SU-DHL-6 (cell line): Measurements from ENCODE around the gene SH3BGRL2.

ENCODE experiments used
- H2AFZ ChIP-seq: fragments of 200-600 bp; sonication (generic); 2 replicates; pipeline ENCODE4 v1.6.1; 2014; ENCODE audit warnings: low read depth, mild to moderate bottlenecking, moderate library complexity, mixed read lengths, antibody characterized with exemption, low read length; ENCODE audit not compliant: severe bottlenecking
- H3F3A ChIP-seq: fragments of 200-600 bp; shearing (Covaris generic); 2 replicates; pipeline ENCODE4 v1.6.0; 2016; ENCODE audit warnings: antibody characterized with exemption, mild to moderate bottlenecking; ENCODE audit not compliant: insufficient read depth
- H3K27ac ChIP-seq: fragments of 200-600 bp; sonication (generic); 2 replicates; pipeline ENCODE4 v1.5.1; 2016; ENCODE audit warnings: low read depth, mild to moderate bottlenecking, low read length, moderate library complexity, mixed read lengths
- H3K27me3 ChIP-seq: fragments of 200-600 bp; sonication (generic), shearing (Covaris generic); 2 replicates; pipeline ENCODE4 v1.6.0; 2014; ENCODE audit warnings: mild to moderate bottlenecking, low read length
- H3K36me3 ChIP-seq: fragments of 200-600 bp; sonication (generic); 2 replicates; pipeline ENCODE4 v1.6.1; 2014; ENCODE audit warnings: mild to moderate bottlenecking, low read length, mixed read lengths
- H3K4me2 ChIP-seq: fragments of 300-600, 200-600 bp; shearing (Covaris generic), sonication (generic); 2 replicates; pipeline ENCODE4 v1.6.0; 2014; ENCODE audit warnings: low read length, low read depth, mild to moderate bottlenecking; ENCODE audit not compliant: poor library complexity, severe bottlenecking
- H3K4me3 ChIP-seq: fragments of 200-600 bp; sonication (generic); 2 replicates; pipeline ENCODE4 v1.5.1; 2014; ENCODE audit warnings: antibody characterized with exemption, low read length, mild to moderate bottlenecking, mixed read lengths; ENCODE audit not compliant: insufficient read depth, poor library complexity, severe bottlenecking
- H3K79me2 ChIP-seq: fragments of 200-600 bp; sonication (generic); 2 replicates; pipeline ENCODE4 v1.6.1; 2014; ENCODE audit warnings: mild to moderate bottlenecking, low read length, moderate library complexity; ENCODE audit not compliant: insufficient read depth
- H3K9ac ChIP-seq: fragments of 200-600 bp; sonication (generic); 2 replicates; pipeline ENCODE4 v1.7.0; 2014; ENCODE audit warnings: mild to moderate bottlenecking, low read length
- H3K9me2 ChIP-seq: fragments of 200-600 bp; sonication (generic); replicated peaks from 2 replicates; pipeline ENCODE4 v1.6.1; 2014; ENCODE audit warnings: low read length; ENCODE audit not compliant: insufficient read depth
- H3K9me3 ChIP-seq: fragments of 200-600 bp; sonication (generic); 2 replicates; pipeline ENCODE4 v1.6.1; 2014; ENCODE audit warnings: low read length, mixed read lengths; ENCODE audit not compliant: insufficient read depth
- H4K20me1 ChIP-seq: fragments of 200-600 bp; sonication (generic); 2 replicates; pipeline ENCODE4 v1.6.1; 2014; ENCODE audit warnings: low read depth, mild to moderate bottlenecking, antibody characterized with exemption, low read length, moderate library complexity, mixed read lengths
- EZH2phosphoT487 ChIP-seq: fragments of 200-600 bp; sonication (generic), shearing (Covaris generic); conservative IDR thresholded peaks from 2 replicates; pipeline ENCODE4 v1.6.1; 2018; ENCODE audit warnings: mild to moderate bottlenecking, antibody characterized with exemption, low read length, moderate library complexity, mixed read lengths
- TF ChIP-seq, protein P1 (sequence below): fragments of 200-600 bp; sonication (generic); IDR thresholded peaks from one replicate; pipeline ENCODE4 v1.5.1; 2017; ENCODE audit warnings: antibody characterized with exemption, mild to moderate bottlenecking, low read length, moderate library complexity; ENCODE audit not compliant: insufficient read depth, poor library complexity, severe bottlenecking

Gene SH3BGRL2

DNA sequence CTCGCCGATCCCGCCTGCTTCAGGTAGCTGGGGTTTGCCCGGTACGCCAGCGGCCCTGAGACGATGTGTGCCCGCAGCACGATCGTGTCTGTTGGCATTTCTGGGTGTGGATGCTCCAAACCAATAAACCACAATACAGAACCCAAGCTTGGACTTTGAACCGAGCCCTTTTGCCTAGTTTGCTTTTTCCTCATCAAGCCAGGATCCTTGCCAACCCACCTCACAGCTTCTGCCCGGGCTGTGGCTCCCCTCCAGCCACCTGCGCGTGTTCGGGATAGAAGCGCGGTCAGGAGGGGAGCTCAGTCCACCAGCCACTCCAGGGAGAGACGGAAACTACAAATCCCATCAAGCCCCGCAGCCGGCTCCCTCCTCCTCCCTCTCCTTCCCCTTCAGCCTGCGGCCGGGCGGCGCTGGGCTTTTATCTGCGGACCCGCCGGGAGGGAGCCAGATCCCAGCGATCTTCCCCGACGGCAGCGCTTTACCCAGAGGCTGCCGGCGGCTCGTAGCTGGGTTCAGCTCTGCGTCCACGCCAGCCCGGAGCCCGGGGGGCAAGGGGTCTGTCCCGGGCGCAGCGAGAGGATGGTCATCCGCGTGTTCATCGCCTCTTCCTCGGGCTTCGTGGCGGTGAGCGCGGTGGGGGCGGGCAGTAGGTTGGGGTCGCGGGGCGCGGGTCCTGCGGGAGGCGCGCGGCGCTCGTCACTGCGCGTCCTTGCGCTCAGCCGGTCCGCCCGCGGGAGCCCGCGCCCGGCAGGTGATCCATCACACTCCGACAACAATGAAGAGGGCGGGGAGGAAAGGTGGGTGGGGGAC lies at the start of gene SH3BGRL2:
Gene SH3BGRL2 (plus strand): TSS at position 447 of the 810 bp plus-strand sequence. CDS start 133 bp downstream, at position 580.
- no peak within 1 kb of the TSS for H3K27ac ChIP-seq
- H3K9me3 ChIP-seq = no peaks in the 10 kb centered on the region
- no peak within 1 kb of the TSS for H3K4me2 ChIP-seq
- no peaks in the 10 kb centered on the region for H3F3A ChIP-seq
- no peaks in the 10 kb centered on the region for H3K9me2 ChIP-seq
- no peak within 1 kb of the TSS for H3K9ac ChIP-seq
- no peaks in the 10 kb centered on the region for H4K20me1 ChIP-seq
- TF ChIP-seq EZH2phosphoT487 = no peak
- TF ChIP-seq, protein P1, sequence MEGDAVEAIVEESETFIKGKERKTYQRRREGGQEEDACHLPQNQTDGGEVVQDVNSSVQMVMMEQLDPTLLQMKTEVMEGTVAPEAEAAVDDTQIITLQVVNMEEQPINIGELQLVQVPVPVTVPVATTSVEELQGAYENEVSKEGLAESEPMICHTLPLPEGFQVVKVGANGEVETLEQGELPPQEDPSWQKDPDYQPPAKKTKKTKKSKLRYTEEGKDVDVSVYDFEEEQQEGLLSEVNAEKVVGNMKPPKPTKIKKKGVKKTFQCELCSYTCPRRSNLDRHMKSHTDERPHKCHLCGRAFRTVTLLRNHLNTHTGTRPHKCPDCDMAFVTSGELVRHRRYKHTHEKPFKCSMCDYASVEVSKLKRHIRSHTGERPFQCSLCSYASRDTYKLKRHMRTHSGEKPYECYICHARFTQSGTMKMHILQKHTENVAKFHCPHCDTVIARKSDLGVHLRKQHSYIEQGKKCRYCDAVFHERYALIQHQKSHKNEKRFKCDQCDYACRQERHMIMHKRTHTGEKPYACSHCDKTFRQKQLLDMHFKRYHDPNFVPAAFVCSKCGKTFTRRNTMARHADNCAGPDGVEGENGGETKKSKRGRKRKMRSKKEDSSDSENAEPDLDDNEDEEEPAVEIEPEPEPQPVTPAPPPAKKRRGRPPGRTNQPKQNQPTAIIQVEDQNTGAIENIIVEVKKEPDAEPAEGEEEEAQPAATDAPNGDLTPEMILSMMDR = no peak
- H3K27me3 ChIP-seq = no peaks in the 10 kb centered on the region
- no peak within 1 kb of the TSS for H3K4me3 ChIP-seq
- no peak within 1 kb of the TSS for H2AFZ ChIP-seq
- H3K79me2 ChIP-seq = no peaks in the 10 kb centered on the region
- H3K36me3 ChIP-seq = no peaks in the 10 kb centered on the region

DNA sequence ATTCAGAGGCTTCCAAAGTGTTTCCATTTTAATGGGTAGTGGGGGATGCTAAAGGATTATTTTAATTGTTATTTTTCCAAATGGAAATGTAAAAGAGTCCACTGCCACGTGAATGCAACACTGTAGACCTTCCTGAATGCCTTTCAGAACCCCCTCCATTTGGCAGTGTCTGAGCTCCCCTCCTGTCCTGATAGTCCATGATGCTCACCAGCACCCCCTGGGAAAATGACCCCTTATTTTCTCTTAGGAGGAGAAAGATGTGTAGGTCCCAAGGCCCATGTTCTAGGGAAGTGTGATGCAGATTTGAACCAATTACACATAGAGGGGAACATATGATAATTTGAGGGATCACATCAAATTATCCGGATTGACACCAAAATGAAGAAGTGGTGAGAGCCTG lies 46.8 kb upstream of the SH3BGRL2 start:
- H3K27ac ChIP-seq = no peak overlapping the region
- H3K9me3 ChIP-seq = no peaks in the 10 kb centered on the region
- H3K4me2 ChIP-seq = no peak overlapping the region
- no peak overlapping the region for H3K9ac ChIP-seq
- TF ChIP-seq, protein P1 = no peak
- TF ChIP-seq EZH2phosphoT487 = no peak
- no peaks in the 10 kb centered on the region for H4K20me1 ChIP-seq
- no peaks in the 10 kb centered on the region for H3K9me2 ChIP-seq
- no peaks in the 10 kb centered on the region for H3K36me3 ChIP-seq
- H3K27me3 ChIP-seq = no peaks in the 10 kb centered on the region
- H3F3A ChIP-seq = no peaks in the 10 kb centered on the region
- no peak overlapping the region for H3K4me3 ChIP-seq
- no peaks in the 10 kb centered on the region for H3K79me2 ChIP-seq
- H2AFZ ChIP-seq = no peak overlapping the region

DNA sequence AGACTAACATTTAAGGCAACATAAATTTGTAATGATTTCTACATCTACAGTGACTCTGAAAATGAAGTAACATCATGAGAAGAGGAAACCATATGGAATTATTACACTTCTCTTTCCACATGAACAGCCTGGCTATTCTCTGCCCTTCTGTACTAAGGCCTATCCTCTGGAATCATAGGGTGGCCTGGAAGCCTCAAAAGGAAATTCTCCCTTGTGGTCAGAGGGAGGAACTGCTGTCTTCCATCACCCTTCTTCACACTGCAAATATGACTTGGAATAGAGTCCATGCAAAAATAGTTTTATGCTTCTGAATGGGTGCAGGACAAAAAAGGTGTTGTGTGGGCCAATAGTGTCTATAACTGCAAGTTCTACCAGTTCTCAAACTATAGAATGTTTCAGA lies 44.6 kb upstream of the SH3BGRL2 start:
- Histone ChIP-seq H2AFZ (no peak overlapping the region), H3K27me3 (no peaks in the 10 kb centered on the region)

More for the DNA sequence above, 44.6 kb upstream of the SH3BGRL2 start:
- no peak overlapping the region for H3K4me2 ChIP-seq
- no peaks in the 10 kb centered on the region for H3K79me2 ChIP-seq
- H3K36me3 ChIP-seq = no peaks in the 10 kb centered on the region
- H3F3A ChIP-seq = no peaks in the 10 kb centered on the region
- no peak overlapping the region for H3K9ac ChIP-seq
- no peaks in the 10 kb centered on the region for H3K9me2 ChIP-seq
- H3K27ac ChIP-seq = no peak overlapping the region
- H3K9me3 ChIP-seq = no peaks in the 10 kb centered on the region
- no peak for TF ChIP-seq EZH2phosphoT487
- TF ChIP-seq, protein P1 = no peak
- no peaks in the 10 kb centered on the region for H4K20me1 ChIP-seq
- no peak overlapping the region for H3K4me3 ChIP-seq
